ENCODE measurements around the gene ANAPC13.

GRCh38 chr3:134480546-134480945, 5.2 kb downstream of the ANAPC13 start:
- TF ChIP-seq POLR2A (IDR thresholded peaks at IDR 0.05) (no peak), POLR2AphosphoS5 (IDR thresholded peaks at IDR 0.05) (no peak)
- TF ChIP-seq, protein P1, sequence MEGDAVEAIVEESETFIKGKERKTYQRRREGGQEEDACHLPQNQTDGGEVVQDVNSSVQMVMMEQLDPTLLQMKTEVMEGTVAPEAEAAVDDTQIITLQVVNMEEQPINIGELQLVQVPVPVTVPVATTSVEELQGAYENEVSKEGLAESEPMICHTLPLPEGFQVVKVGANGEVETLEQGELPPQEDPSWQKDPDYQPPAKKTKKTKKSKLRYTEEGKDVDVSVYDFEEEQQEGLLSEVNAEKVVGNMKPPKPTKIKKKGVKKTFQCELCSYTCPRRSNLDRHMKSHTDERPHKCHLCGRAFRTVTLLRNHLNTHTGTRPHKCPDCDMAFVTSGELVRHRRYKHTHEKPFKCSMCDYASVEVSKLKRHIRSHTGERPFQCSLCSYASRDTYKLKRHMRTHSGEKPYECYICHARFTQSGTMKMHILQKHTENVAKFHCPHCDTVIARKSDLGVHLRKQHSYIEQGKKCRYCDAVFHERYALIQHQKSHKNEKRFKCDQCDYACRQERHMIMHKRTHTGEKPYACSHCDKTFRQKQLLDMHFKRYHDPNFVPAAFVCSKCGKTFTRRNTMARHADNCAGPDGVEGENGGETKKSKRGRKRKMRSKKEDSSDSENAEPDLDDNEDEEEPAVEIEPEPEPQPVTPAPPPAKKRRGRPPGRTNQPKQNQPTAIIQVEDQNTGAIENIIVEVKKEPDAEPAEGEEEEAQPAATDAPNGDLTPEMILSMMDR (IDR thresholded peaks at IDR 0.05 in 8 of 11, conservative IDR thresholded peaks at IDR 0.05 in 3 of 11) = no peak
